Measurements from ENCODE around the gene TRMT5.

GRCh38 chr14:60956632-60957031 is 24.2 kb downstream of the TRMT5 start:
- no peak for TF ChIP-seq EZH2 (IDR thresholded peaks at IDR 0.05; ENCODE audit: borderline replicate concordance, low read length)
- TF ChIP-seq CTCF (IDR thresholded peaks at IDR 0.05; ENCODE audit: low read length), result no peak

Measured in OCI-LY1 (cell line).